GM21515 (cell line): ENCODE measurements around the gene DOC2B.
"Not testable (repeated sequence)": the region's sequence is repeated elsewhere in the genome, so short reads cannot be mapped to it uniquely, and the experiment has no call there.

Experiments
- ATAC-seq: cut with Tn5 transposase; IDR thresholded peaks from one replicate; pipeline ENCODE4 v1.9.1; 2021; ENCODE audit not compliant: unreplicated experiment

The DOC2B gene

DNA sequence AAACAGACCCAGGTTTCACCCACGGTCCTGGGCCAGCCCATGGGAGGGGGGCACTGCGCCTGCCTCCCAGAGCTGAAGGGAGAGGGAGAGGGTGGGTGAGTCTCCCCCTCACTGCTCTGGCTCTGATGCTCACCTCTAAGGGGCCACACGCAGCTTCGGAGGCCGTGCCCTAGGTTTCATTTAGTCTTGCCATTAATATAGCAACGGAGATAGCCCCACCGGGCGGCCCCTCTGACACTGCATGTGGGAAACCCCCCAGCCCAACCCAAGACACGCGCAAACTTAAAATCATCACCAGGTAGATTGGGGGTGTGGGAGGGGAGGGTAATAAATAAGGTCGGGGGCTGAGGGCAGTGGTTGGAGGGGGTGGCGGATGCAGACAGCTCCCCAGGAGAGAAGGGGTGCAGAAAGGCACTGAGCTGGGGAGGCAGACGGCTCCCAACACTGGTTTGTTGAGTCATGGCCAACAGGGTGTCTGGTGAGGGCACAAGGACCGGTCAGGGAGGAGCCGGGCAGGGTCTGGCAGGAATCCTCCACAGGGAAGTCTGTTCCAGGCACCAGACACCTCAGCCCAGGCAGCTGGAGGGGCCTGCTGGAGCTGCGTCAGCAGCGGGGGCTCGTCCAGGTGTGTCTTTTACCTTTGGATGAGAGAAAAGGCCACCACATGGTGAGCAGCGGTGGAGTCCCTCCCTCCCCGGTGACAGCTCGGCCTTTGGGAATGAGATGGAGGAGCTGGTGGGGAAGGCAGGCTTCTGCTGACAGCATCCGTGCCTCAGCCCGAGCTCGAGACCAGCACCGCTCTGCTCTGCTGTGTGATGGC is 32.0 kb upstream of the DOC2B start:
- ATAC-seq: no peak

DNA sequence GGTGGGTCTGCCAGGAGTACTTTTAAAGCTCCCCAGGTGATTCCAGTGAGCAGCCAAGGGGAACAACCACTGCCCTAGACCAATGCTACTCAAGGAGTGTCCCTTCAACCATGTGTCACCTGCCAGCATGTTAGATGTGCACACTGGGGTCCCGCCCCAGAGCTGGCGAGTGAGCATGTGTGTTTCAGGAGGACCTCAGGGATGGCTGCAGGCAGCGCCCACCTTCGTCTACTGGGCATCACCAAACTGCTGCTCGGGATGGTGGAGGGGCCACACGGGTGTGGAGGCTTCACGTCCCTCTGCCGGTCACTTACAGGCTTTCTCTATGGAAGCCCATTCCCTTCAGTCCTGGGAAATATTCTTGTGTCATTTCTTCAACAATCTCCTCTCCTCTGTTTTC is 29.0 kb upstream of the DOC2B start:
- ATAC-seq: no peak

DNA sequence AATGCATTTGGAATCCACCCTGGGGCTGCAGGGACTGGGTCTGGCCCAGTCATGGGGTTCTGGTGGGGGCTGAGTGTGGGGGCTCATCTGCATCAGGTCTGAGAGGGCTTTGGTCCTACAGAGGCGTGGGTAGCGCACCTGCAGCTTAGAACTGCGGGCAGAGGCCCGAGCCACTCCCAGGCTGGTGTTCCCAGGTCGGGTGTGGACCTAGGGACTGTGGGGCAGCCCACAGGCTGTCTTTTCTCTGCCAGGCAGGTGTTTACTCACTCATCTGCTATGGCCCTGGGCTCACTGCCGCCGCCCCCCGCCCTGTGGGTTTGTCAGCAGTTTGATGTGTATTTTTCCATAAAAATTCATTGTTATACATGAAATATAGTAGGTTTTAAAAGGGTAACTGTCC is 27.0 kb upstream of the DOC2B start:
- no peak for ATAC-seq

DNA sequence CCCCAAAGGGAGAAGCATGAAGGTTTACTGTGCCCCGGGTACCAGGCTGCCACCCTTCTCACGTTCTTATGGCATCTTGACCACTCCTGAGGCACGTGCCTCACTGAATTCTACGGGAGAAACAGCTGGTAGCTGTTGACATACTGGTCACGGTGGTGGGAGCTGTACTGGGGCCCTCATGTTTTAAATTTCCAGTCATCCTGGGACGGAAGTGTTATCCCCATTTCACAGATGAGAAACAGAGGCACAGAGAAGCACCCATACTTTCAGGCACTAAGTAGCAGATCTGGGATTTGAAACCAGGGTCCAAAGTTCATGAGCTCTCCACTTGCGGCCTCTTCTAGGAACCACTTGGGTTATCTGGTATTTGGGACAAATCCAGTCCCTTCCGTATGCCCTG is 26.3 kb upstream of the DOC2B start:
- no peak for ATAC-seq

DNA sequence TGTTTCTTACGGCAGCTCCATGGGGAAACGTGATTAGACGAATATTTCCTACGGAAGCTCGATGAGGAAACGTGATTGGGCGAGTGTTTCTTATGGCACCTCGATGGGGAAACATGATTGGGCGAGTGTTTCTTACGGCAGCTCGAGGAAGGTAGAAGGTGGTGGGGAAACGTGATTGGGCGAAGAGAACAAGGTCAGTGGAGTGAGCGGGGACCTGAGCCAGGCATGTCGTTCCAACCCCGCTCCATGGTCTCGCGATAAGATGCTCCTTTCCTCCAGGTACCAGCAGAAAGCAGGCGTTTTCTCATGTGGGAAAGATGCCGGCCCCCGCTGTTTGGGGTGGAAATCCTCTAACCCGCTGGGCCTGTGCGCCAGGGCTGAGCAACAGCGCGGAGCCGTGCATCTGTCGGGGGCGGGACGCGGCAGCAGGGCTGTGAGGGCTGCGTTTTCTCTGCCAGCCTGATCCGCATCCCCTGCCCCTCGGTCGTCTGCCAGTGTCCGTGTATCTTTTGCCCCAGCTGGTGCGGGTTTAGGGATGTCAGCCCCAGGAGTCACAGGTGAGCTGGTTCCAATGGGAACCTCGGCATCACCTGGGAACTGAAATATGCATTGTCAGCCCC is 25.6 kb upstream of the DOC2B start:
- ATAC-seq: no peak

DNA sequence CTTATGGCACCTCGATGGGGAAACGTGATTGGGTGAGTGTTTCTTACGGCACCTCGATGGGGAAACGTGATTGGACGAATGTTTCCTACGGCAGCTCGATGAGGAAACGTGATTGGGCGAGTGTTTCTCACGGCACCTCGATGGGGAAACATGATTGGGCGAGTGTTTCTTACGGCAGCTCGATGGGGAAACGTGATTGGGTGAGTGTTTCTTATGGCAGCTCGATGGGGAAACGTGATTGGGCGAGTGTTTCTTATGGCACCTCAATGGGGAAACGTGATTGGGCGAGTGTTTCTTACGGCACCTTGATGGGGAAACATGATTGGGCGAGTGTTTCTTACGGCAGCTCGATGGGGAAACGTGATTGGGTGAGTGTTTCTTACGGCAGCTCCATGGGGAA is 25.0 kb upstream of the DOC2B start:
- ATAC-seq: not testable (repeated sequence)

DNA sequence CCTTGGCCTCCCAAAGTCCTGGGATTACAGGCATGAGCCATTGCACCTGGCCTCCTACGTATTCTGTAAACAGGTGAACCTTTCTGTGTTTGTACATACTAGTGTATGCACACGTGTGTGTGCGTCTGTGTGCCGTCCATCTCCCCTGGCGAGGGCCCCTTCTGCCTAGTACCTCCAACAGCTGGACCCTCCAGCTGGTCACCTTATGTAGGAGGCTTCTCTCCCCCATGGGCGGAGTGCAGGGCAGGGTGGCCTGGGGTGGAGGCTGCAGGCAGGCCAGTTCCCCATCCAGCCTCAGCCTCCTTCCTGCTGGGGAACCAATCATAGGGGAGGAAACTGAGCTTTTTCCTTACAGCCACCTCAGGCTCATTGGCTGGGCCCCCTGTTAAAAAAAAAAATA is 24.4 kb upstream of the DOC2B start:
- no peak for ATAC-seq

DNA sequence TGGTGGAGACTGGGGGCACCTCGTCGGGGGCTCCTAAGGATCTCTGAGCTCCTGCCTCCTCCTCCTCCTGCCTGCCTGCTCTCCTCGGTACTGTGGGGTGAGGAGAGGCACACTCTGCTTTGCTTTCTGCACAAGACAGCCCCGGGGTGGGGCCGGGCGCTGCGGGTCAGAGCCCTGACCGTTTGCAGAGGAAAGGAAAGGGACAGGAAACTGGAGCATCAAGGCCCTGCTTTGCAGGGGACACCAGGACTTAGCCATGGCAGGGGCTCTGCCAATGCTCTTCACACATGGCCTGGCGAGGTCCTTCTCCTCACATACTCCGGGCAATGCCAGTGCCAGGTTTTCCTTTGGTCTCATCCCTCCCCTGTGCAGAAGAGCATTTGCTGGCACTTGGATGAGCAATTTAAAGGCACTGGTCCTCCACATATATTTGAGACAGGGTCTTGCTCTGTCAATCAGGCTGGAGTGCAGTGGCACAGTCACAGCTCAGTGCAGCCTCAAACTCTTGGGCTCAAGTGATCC is 23.8 kb upstream of the DOC2B start:
- ATAC-seq: no peak

DNA sequence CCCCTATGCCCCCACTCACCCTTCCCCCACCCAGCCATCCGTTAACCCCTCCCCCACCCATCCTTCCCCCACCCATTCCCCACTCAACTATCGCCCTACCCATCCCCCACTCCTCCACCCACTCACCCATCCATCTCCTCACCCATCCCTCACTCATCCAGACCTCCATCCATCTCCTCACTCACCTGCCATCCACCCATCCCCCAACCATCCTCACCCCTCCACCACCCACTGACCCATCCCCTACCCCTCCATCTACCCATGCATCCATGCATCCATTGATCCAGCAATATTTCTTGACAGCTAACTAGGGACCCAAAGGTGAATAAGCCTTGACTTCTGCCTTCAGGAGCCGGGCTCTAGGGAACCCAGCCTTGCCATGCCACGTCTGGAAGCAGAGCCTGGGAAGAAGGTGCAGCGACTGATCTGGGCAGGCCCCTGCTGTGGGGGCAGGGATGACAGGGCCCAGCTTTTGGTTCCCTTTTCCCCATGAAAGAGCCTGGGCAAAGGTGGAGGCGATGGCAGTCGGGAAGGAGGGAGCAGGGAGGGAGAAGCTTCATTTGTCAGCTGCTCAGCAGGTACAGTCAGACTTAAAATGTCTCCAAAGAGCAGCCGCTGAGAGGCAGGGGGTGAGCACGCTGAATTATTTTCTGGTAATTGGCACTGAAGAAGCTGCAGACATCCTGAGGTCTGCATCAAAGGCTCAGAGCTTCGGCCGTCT is 23.1 kb upstream of the DOC2B start:
- ATAC-seq: no peak

DNA sequence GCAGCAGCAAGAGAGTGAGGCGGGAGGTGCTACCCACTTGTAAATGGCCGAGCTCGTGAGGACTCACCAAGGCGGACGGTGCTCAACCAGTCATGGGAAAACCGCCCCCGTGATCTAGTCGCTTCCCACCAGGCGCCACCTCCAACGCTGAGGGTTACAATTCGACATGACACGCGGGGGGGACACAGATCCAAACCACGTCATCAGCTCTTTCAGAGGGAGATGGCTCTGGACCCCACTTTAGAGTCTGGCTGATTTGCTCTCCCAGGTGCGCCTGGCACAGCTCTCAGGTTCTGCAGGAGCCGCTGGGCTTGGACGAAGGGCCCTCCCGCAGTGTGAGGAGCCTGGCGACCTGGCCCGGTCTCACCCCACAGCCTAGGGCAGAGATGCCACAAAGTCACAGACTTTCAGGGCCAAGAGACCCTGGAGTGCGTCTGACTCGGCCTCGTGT is 21.1 kb upstream of the DOC2B start:
- no peak for ATAC-seq

DNA sequence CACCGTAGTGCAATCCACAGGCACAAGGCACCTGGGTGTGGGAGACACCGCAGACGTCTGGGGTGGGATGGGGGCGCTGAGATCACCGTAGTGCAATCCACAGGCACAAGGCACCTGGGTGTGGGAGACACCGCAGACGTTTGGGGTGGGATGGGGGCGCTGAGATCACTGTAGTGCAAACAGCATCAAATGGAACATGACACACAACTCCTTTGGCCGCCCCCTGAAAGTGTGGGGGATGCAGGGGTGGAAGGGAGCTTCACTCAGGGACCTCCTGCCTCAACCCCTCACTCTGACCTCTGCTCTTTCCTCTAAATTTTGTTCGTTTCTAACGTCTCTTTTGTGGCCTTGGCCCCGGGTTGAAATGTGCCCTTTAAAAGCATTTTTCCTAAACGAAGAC is 20.3 kb upstream of the DOC2B start:
- ATAC-seq: not testable (repeated sequence)

DNA sequence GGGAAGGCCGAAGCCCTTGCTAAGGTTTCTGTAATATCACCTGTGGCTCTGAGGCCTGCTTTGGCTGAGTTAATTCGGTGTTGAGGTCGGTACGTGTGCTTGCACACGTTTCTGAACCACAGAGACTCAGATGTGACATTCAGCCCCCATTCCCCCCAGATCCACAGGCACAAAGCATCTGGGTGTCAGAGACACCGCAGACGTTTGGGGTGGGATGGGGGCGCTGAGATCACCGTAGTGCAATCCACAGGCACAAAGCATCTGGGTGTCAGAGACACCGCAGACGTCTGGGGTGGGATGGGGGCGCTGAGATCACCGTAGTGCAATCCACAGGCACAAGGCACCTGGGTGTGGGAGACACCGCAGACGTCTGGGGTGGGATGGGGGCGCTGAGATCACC is 19.8 kb upstream of the DOC2B start:
- ATAC-seq: not testable (repeated sequence)

DNA sequence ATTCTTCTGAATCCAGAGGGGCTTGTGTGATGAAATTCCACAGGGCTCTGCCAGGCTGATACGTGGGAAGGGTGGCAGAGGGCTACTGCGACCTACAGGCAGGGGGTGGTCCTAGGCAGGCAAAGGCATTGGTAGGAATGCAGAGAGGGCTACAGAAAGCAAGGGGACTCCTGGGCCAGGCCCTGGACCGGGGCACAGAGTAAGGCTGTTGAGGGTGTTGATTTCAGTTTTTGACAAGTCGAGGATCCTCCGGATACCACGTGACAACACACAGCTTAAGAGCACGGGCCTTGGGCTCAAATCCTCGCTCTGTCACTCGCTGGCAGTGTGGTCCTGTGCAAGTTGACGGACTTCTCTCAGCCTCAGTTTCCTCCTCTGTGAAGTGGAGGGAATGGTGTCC is 19.1 kb upstream of the DOC2B start:
- no peak for ATAC-seq

DNA sequence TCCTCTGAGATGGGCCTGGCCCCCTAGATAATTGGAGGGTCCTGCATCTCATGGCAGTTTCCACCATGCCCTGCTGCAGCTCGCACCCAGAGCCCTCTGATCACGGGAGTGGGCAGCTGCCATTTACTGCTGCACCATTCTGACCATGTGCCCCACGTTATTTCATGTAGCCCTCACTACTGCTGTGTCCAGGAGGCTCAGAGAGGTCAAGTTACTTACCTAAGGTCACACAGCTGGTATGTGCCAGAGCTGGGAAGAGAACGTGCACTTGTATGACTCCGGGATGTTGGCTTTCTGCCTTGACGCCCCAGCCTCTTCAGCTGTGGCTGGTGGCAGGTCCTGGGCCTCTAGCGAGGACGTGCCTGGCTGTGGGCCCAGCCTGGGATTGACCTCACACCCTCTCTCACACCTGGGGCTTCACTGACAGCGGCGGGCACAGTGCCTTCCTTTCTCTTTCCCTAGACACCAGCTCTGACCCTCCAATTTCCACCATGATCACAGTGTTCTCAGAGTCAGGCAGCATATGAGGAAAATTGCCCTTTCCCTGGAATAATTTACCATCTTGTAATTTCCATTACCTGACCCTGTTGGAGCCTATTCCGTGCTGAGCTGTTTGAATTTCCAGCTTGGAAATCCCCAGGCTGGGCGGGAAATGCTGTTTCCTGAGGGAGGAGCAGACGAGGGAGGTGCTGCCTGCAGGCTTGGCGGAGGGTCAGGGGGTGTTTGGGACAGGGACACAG is 18.5 kb upstream of the DOC2B start:
- no peak for ATAC-seq

DNA sequence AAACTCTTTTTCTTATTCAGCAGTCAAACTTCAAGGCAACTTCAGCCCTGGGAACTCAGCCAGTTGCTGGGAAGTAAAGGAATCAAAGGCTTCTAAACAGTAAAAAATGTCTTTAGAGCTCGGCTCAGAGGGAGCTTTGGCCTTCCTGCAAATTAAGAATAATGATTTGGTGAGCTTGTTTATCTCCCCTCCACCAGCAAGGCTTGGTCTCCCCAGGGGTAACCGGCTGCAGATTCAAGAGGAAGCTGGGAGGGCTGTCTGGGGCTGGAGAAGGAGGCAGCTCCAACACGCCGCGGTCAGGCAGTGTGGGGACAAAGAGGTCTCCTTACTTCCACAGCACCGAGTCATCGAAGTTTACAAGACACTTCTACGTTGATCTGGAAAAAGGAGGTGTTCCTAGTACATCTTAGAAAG is 17.7 kb upstream of the DOC2B start:
- no peak for ATAC-seq

DNA sequence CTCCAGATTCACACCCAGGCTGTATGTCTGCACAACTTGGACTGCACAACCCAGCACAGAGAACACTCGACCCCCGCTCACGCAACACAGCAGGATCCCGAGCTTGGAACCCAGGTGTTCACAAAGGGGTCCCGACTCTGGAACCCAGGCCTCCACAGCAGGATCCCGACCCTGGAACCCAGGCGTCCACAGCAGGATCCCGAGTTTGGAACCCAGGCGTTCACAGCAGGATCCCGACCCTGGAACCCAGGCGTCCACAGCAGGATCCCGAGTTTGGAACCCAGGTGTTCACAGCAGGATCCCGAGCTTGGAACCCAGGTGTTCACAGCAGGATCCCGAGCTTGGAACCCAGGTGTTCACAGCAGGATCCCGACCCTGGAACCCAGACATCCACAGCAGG is 16.8 kb upstream of the DOC2B start:
- ATAC-seq: not testable (repeated sequence)

DNA sequence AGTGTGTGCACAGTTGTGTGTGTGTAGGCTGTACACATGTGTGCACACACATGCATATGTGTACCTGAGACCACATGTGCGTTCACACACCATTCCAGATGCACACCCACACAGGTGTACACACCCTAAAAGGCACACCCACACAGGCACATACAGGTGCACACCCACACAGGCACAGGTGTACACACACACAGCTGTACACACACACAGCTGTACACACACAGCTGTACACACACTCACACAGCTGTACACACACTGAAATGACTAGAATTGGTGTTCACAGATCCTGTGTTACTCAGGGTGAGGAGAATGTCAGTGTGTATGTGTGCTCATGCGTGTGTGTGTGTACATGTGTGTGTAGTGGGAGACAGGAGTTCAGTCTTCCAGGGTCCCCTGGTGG is 15.9 kb upstream of the DOC2B start:
- no peak for ATAC-seq

DNA sequence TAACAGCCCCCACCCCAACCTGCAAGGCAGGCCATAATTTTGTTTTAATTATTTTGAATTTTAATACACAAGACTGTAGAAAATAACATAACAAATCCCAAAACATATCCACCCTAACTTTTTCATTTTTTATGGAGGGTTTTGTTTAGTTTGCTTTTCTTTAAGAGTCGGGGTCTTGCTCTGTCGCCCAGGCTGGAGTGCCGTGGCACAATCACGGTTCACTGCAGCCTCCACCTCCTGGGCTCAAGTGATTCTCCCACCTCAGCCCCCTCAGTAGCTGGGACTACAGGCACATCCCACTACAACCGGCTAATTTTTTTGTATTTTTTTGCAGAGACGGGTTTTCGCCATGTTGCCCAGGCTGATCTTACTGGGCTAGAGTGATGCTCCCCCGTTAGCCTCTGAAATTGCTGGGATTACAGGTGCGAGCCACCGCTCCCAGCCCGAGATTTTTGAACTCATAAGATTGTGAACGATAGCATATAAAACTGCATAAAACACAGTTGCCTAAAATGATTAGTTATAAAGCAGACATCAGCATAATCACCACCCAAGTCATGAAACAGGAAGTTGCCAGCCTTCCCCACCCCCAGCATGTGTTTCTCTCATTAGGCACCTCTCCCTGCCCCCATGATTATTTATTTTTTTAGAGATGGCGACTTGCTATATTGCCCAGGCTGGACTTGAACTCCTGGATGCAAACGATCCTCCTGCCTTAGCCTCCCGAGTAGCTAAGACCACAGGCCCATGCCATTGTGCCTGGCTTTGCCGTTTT is 13.6 kb upstream of the DOC2B start:
- ATAC-seq: no peak

DNA sequence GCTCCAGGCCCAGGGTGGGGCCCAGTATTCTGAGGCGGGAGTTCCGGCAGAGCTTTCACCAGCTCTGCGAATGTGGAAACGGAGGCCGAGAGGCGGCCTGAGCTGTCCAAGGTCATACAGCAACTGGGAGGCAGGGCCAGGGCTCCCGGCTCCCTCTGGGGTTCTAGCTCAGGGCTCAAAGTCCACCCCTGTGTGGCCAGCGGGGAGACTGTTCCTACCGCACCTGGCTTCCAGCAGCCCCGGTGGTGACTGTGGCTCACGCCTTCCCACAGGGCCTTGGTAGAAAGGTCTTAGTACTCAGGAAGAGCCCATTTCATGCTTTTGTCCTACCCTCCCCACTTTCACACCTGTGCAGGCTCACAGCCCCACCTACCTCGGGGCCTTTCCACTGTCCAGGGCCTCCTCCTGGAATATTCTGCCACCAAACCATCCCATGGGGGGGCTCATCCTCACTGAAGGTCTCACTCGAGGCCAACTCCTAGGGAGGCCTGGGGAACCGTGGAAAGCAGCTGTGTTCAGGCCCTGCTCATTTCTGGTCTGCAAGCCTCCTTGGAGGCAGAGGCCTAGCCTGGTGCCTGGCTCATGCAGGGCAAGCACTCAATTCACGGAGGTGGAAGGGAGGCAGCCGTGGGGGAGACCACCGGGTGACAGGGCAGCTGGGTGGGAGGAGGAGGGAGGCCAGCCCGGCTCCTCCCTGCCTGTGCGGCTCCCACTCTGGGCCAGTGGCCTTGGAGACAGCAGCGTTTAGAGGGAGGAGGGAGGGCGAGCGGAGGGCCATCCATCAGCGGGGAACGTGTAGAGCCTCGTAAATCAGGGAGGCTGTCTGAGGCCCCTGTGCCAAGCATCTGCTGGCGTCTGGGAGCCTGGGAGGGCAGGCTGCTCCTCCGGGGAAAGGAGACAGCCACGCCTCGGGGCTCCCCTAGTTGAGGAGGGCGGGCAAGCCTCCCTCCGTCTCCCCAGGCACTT is 12.7 kb upstream of the DOC2B start:
- no peak for ATAC-seq
